Measurements from ENCODE around the gene ABCA12. TPM values are rescaled to one million over a fixed set of nuclear protein-coding genes. Genes with fewer than 3 reads are reported as not detected.

ABCA12 gene
- total RNA-seq, 1 donor from 2014 or later, result 0.12 TPM

- Mint-ChIP-seq H3K36me3 (ENCODE audit: low read depth) (no peaks in the 10 kb centered on the region), H3K9me3 (no peaks in the 10 kb centered on the region), H3K4me3 (no peak overlapping the region), H3K4me1 (peaks cover 6% of the 10 kb centered on the region), H3K27me3 (ENCODE audit: low read depth) (no peaks in the 10 kb centered on the region), H3K27ac (ENCODE audit: unreplicated experiment) (no peak overlapping the region)
- DNase-seq (ENCODE audit: low read depth, low spot score), result no peak
- no peak for TF ChIP-seq CTCF (conservative IDR thresholded peaks at IDR 0.05)
These were observed 249.1 kb downstream of the ABCA12 start for GRCh38 chr2:214889301-214889700.

- Mint-ChIP-seq H3K27me3 (ENCODE audit: low read depth) (no peaks in the 10 kb centered on the region), H3K4me1 (peaks cover 6% of the 10 kb centered on the region)
These were observed 256.7 kb downstream of the ABCA12 start for GRCh38 chr2:214881647-214882202.

More at GRCh38 chr2:214881647-214882202, 256.7 kb downstream of the ABCA12 start:
- Mint-ChIP-seq H3K27ac (ENCODE audit: unreplicated experiment) (no peak overlapping the region), H3K4me3 (no peak overlapping the region), H3K9me3 (peaks cover 10% of the 10 kb centered on the region), H3K36me3 (ENCODE audit: low read depth) (no peaks in the 10 kb centered on the region)
- no peak for DNase-seq (ENCODE audit: low read depth, low spot score)
- no peak for TF ChIP-seq CTCF (conservative IDR thresholded peaks at IDR 0.05)

Other genes with a start within 250 kb of the ABCA12 start
- gene ATIC, start 173.4 kb upstream of the ABCA12 start, total RNA-seq, result 206 and 209 TPM in 2 replicates